Vagina (tissue), 2 donors: Measurements from ENCODE around the gene DDX27.

Experiments used
- POLR2A ChIP-seq, 2 donors: fragments of 450-650 bp; IDR thresholded peaks; one replicate each; pipeline ENCODE4 v1.6.1; 2017; ENCODE audit warnings: antibody characterized with exemption in 2 of 2, mild to moderate bottlenecking in 2 of 2, moderate library complexity in 2 of 2
- POLR2AphosphoS5 ChIP-seq, 2 donors: sonication (generic); formaldehyde crosslinking; IDR thresholded peaks; one replicate each; pipeline ENCODE4 v1.9.0; 2017; ENCODE audit warnings: antibody characterized with exemption in 2 of 2, mild to moderate bottlenecking in 2 of 2, low read depth in 1 of 2; ENCODE audit not compliant: insufficient read depth in 1 of 2
- TF ChIP-seq, protein P1 (sequence below), 3 experiments: fragments of 450-650 bp in 2 of 3; fragments of 200-600 bp in 1 of 3; sonication (generic) in 1 of 3; IDR thresholded peaks; one replicate each; pipeline ENCODE4 v1.5.1; 2017 to 2019; ENCODE audit warnings: antibody characterized with exemption in 3 of 3, mild to moderate bottlenecking in 2 of 3, moderate library complexity in 2 of 3

DNA sequence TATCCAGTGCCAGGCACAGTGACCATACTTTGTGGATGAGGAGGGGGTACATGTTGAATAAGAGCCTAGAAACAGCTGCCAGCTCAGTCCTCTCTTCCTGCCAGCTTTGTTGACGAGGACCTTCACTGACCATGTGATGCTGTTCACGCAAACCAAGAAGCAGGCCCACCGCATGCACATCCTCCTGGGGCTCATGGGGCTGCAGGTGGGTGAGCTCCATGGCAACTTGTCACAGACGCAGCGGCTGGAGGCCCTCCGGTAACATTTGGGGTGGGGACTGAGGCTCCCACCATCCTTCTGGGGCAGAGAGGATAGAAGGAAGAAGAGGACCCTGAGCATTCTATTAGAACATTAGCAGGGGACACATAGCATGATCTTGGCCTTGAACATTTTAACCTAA lies 15.6 kb downstream of the DDX27 start:
- TF ChIP-seq, protein P1, sequence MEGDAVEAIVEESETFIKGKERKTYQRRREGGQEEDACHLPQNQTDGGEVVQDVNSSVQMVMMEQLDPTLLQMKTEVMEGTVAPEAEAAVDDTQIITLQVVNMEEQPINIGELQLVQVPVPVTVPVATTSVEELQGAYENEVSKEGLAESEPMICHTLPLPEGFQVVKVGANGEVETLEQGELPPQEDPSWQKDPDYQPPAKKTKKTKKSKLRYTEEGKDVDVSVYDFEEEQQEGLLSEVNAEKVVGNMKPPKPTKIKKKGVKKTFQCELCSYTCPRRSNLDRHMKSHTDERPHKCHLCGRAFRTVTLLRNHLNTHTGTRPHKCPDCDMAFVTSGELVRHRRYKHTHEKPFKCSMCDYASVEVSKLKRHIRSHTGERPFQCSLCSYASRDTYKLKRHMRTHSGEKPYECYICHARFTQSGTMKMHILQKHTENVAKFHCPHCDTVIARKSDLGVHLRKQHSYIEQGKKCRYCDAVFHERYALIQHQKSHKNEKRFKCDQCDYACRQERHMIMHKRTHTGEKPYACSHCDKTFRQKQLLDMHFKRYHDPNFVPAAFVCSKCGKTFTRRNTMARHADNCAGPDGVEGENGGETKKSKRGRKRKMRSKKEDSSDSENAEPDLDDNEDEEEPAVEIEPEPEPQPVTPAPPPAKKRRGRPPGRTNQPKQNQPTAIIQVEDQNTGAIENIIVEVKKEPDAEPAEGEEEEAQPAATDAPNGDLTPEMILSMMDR (IDR thresholded peaks at IDR 0.05): no peak
- no peak for TF ChIP-seq POLR2A (IDR thresholded peaks at IDR 0.05)
- no peak for TF ChIP-seq POLR2AphosphoS5 (IDR thresholded peaks at IDR 0.05; ENCODE audit: insufficient read depth in 1 of 2, low read depth in 1 of 2)
